Testis (tissue), 2 donors: ENCODE results near the gene ALX1.

Experiments
- POLR2A ChIP-seq: fragments of 450-650 bp; IDR thresholded peaks from one replicate; pipeline ENCODE4 v1.6.1; 2017; ENCODE audit warnings: antibody characterized with exemption, mild to moderate bottlenecking, moderate library complexity
- TF ChIP-seq, protein P1 (sequence below), 3 experiments: fragments of 450-650 bp in 2 of 3; fragments of 200-600 bp in 1 of 3; sonication (generic) in 1 of 3; IDR thresholded peaks; one replicate each; pipeline ENCODE4 v1.5.1; 2016 to 2019; ENCODE audit warnings: antibody characterized with exemption in 3 of 3, mild to moderate bottlenecking in 2 of 3, moderate library complexity in 1 of 3

DNA sequence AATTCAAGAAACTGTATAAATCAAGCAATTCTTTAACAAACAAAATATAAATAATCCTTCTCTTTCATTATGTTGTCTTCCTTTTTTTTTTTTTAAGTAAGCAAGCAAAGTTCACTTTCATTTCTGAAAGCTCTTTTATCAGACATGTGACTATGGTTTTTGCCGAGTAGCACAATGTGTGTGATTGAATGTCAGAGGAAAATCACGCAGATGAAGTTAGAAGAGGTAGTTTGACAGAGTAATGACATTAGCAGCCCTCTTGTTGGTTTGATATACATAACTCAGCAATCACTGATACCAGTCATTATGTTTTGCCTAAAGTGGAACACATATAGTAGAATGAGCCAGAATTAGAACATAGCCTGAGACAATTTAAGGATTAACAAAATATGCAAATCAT is 19.0 kb downstream of the ALX1 start:
- TF ChIP-seq, protein P1, sequence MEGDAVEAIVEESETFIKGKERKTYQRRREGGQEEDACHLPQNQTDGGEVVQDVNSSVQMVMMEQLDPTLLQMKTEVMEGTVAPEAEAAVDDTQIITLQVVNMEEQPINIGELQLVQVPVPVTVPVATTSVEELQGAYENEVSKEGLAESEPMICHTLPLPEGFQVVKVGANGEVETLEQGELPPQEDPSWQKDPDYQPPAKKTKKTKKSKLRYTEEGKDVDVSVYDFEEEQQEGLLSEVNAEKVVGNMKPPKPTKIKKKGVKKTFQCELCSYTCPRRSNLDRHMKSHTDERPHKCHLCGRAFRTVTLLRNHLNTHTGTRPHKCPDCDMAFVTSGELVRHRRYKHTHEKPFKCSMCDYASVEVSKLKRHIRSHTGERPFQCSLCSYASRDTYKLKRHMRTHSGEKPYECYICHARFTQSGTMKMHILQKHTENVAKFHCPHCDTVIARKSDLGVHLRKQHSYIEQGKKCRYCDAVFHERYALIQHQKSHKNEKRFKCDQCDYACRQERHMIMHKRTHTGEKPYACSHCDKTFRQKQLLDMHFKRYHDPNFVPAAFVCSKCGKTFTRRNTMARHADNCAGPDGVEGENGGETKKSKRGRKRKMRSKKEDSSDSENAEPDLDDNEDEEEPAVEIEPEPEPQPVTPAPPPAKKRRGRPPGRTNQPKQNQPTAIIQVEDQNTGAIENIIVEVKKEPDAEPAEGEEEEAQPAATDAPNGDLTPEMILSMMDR (IDR thresholded peaks at IDR 0.05): no peak
- TF ChIP-seq POLR2A: no peak
